Heart right ventricle (tissue), 16 donors: ENCODE measurements around the gene RPA3. TPM values are rescaled to one million over a fixed set of nuclear protein-coding genes. Genes with fewer than 3 reads are reported as not detected.

ENCODE experiments used
- ATAC-seq, 8 donors: fragments of 200-7000 bp; cut with Tn5 transposase; one replicate each; pipeline ENCODE4 v1.9.1; 2020; ENCODE audit warnings: mild to moderate bottlenecking in 8 of 8, moderate library complexity in 8 of 8, moderate number of reproducible peaks in 1 of 8
- DNase-seq, 2 donors: peaks; one replicate each; pipeline ENCODE4 v3.0.0-alpha.2; 2020
- H3K27ac ChIP-seq, 10 donors: fragments of 200-600 bp; sonication (generic) in 2 of 10; one replicate each; pipeline versions ENCODE4 v1.5.0 to v1.8.0; 2020 to 2022; ENCODE audit warnings: mild to moderate bottlenecking in 3 of 10
- H3K27me3 ChIP-seq, 7 donors: fragments of 200-600 bp; one replicate each; pipeline ENCODE4 v1.8.0; 2021 to 2022; ENCODE audit warnings: mild to moderate bottlenecking in 2 of 7
- H3K36me3 ChIP-seq, 9 donors: fragments of 200-600 bp; sonication (generic) in 1 of 9; one replicate each; pipeline versions ENCODE4 v1.5.0 to v1.8.0; 2020 to 2022; ENCODE audit warnings: mild to moderate bottlenecking in 2 of 9
- H3K4me1 ChIP-seq, 9 donors: fragments of 200-600 bp; sonication (generic) in 1 of 9; one replicate each; pipeline versions ENCODE4 v1.5.0 to v1.8.0; 2020 to 2022; ENCODE audit warnings: mild to moderate bottlenecking in 4 of 9
- H3K4me3 ChIP-seq, 10 donors: fragments of 200-600 bp; sonication (generic) in 2 of 10; one replicate each; pipeline versions ENCODE4 v1.5.0 to v1.8.0; 2020 to 2022; ENCODE audit warnings: mild to moderate bottlenecking in 7 of 10, moderate library complexity in 2 of 10
- H3K9me3 ChIP-seq, 11 donors: fragments of 200-600 bp in 10 of 11; sonication (generic) in 2 of 11; one replicate each; pipeline versions ENCODE4 v1.5.0 to v1.8.0; 2013 to 2022; ENCODE audit warnings: mild to moderate bottlenecking in 2 of 11, control low read depth in 1 of 11, moderate library complexity in 1 of 11
- WGBS, 2 donors: extraction: QIAGEN DNeasy Blood & Tissue Kit; methylation state at CpG; one replicate each; pipeline ENCODE4 v1.1.7; 2013; ENCODE audit warnings: inconsistent platforms in 1 of 2; 5-methylcytosine and 5-hydroxymethylcytosine counted together
- intact Hi-C, 10 donors: fragments of 100-400 bp; cut with DNase I; formaldehyde crosslinking; loops; one replicate each; pipeline versions ENCODE4 v1.11.1 to v1.14.2; 2022
- polyA plus RNA-seq, 2 donors: library from polyadenylated mRNA; stranded (reverse); fragments of 200-250 nt; gene quantifications; one replicate each; pipeline ENCODE4 v1.2.3, GENCODE V29; 2013
- total RNA-seq, 10 donors: library from RNA; stranded (reverse); fragmentation: NEBNext Ultra II Directional in 3 of 10; extraction: Animal tissue kit (Norgen Biotek cat#: 25700) in 3 of 10; gene quantifications; one replicate each; pipeline versions ENCODE4 v1.2.1 to v1.2.4, GENCODE V29; 2021 to 2023
- TF ChIP-seq, protein P1 (sequence below), 9 donors: fragments of 200-600 bp; sonication (generic) in 2 of 9; IDR thresholded peaks; one replicate each; pipeline versions ENCODE4 v1.5.0 to v1.8.0; 2021 to 2022; ENCODE audit warnings: antibody characterized with exemption in 9 of 9, mild to moderate bottlenecking in 5 of 9, moderate library complexity in 1 of 9
- donor health status: Arrhythmogenic right ventricular cardiomyopathy.
- donor health status: ischemic (EF 13 %, LVEDD 7.1; RV severe dilation, severe dysfunction).
- donor health status: healthy with polysubstance abuse.
- donor health status: DM: no; HTN: yes; CAD: no.
- donor health status: DM: no; HTN: no; CAD: no.
- donor health status: ischemic (EF 25% LVEDD 6.9; RV normal size, moderate dysfunction).
- donor health status: ischemic (EF 25% LVEDD 5.7; RV mildly dilated, moderate dysfunction).
- donor health status: healthy.
- donor health status: DM: yes; HTN: yes; CAD: no.
- donor health status: Ischemic cardiomyopathy.
- donor health status: ischemic (EF 35%, LVEDD 5.7; RV mildly dilated, moderate dysfunction).
- donor health status: nonischemic (EF 11% LVEDD 7.7; RV severe dilation, severe dysfunction).
- donor health status: DM: yes; HTN: yes; CAD: no.
- donor health status: PGD.
- donor health status: ischemic (EF 29% LVEDD 5.4; RV normal size, mild dysfunction).
- donor health status: nonischemic (EF 23%, LVEDD 6.1; RV moderate dilation, normal function).

The RPA3 gene
- total and polyA plus RNA-seq, 12 donors, result 15.9 to 25.9 (median 22.1) TPM

DNA sequence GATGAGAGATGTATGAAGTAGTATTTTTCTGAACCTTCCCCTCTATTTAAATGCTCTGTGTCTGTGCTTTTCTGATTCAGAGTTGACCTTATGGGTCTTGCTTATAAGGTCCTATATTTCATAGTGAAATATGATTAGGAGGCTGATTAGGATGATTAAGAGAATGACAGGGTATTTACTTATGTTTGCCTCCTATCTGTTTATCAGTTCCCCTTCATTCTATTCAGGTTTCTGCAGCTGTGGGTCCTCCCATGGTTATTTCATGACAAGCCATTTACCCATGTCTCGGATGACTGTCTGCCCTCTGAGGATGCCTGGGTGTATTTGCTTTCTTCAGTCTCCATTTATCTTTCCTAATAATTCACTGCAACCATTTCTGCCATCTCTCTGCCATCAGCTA, 16.9 kb downstream of the RPA3 start:
- 88 to 91% methylated on average over 1 of the region's 1 CpG for WGBS, 2 donors
- peaks cover 6 to 91% (median 62%) of the 10 kb centered on the region in 9 donors for H3K4me1 ChIP-seq
- TF ChIP-seq, protein P1, sequence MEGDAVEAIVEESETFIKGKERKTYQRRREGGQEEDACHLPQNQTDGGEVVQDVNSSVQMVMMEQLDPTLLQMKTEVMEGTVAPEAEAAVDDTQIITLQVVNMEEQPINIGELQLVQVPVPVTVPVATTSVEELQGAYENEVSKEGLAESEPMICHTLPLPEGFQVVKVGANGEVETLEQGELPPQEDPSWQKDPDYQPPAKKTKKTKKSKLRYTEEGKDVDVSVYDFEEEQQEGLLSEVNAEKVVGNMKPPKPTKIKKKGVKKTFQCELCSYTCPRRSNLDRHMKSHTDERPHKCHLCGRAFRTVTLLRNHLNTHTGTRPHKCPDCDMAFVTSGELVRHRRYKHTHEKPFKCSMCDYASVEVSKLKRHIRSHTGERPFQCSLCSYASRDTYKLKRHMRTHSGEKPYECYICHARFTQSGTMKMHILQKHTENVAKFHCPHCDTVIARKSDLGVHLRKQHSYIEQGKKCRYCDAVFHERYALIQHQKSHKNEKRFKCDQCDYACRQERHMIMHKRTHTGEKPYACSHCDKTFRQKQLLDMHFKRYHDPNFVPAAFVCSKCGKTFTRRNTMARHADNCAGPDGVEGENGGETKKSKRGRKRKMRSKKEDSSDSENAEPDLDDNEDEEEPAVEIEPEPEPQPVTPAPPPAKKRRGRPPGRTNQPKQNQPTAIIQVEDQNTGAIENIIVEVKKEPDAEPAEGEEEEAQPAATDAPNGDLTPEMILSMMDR (IDR thresholded peaks at IDR 0.05), result no peak
- no peaks in the 10 kb centered on the region for H3K36me3 ChIP-seq
- no peak for DNase-seq
- no peaks in the 10 kb centered on the region for H3K27me3 ChIP-seq
- peak overlapping the region in 5 of 10 donors; percentile 4 to 78 (median 18) for H3K27ac ChIP-seq
- intact Hi-C loops, result no loop called here
- peaks cover 0 to 3% (median 0%) of the 10 kb centered on the region in 11 donors for H3K9me3 ChIP-seq
- no peak overlapping the region for H3K4me3 ChIP-seq
- no peak for ATAC-seq

- Histone ChIP-seq H3K27ac (peak overlapping the region in 9 of 10 donors; percentile 2 to 78 (median 59)), H3K27me3 (no peaks in the 10 kb centered on the region), H3K4me1 (peaks cover 9 to 91% (median 57%) of the 10 kb centered on the region in 9 donors), H3K36me3 (no peaks in the 10 kb centered on the region), H3K9me3 (peaks cover 0 to 3% (median 0%) of the 10 kb centered on the region in 11 donors), H3K4me3 (peak overlapping the region in 2 of 10 donors; percentile 18 to 32)
- intact Hi-C loops, result loop anchor here in 1 of 10 donors (10.0 kb wide), 1 partner anchor 265 kb away; the partner anchor contains the start of gene GLCCI1
- ATAC-seq (no peak), DNase-seq (no peak)
- TF ChIP-seq, protein P1 (IDR thresholded peaks at IDR 0.05), result no peak
Observed at GRCh38 chr7:7699970-7700369, 18.4 kb downstream of the RPA3 start.

DNA sequence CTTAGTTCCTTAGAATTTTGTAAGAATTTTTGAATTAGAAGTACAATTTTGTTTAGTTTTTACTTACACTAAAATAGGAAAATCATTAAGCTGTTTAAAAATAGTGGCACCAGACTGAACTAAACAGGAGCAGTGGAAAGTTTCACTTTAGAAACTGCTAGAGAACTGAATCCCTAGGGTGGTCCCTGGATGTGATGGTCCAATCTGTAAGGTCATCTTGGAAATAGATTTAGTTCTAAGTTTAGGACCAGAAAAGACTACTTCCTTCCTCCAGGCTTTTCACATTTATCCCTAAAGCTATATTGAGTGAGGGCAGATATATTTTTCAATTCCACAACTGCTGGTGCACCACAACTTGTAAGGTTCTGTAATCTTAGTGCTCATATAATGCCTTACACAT, 19.0 kb downstream of the RPA3 start:
- peak overlapping the region in 9 of 10 donors; percentile 2 to 78 (median 59) for H3K27ac ChIP-seq
- no peaks in the 10 kb centered on the region for H3K27me3 ChIP-seq
- DNase-seq (peak in 1 of 2 donors; percentile 38), ATAC-seq (peak in 7 of 8 donors; percentile 41 to 81 (median 64))
- H3K9me3 ChIP-seq, result peaks cover 0 to 6% (median 0%) of the 10 kb centered on the region in 11 donors
- peak overlapping the region in 4 of 10 donors; percentile 6 to 32 (median 14) for H3K4me3 ChIP-seq
- TF ChIP-seq, protein P1 (IDR thresholded peaks at IDR 0.05), result no peak
- H3K4me1 ChIP-seq, result peaks cover 9 to 93% (median 57%) of the 10 kb centered on the region in 9 donors
- intact Hi-C loops, result loop anchor here in 1 of 10 donors (10.0 kb wide), 1 partner anchor 265 kb away; the partner anchor contains the start of gene GLCCI1
- H3K36me3 ChIP-seq, result no peaks in the 10 kb centered on the region

DNA sequence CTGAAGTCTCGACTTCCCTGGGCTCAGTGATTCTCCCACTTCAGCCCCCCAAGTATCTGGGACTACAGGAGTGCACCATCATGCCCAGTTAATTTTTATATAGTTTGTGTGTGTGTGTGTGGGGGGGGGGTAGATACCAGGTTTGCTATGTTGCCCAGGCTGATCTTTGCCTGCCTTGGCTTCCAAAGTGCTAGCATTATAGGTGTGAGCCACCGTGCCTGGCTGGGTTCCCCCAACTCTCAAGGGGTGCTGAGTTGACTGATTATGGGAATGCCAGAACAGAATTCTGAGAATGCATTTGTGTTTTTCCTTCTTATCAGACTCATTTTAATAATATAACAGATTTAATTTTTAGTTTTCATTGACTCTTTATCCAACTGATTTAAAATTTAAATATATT, 19.5 kb downstream of the RPA3 start:
- DNase-seq (no peak), ATAC-seq (peak in 3 of 8 donors; percentile 36 to 43 (median 38))
- Histone ChIP-seq H3K9me3 (peaks cover 0 to 7% (median 0%) of the 10 kb centered on the region in 11 donors), H3K27me3 (no peaks in the 10 kb centered on the region), H3K27ac (peak overlapping the region in 9 of 10 donors; percentile 2 to 78 (median 59)), H3K4me3 (peak overlapping the region in 2 of 10 donors; percentile 18 to 32), H3K36me3 (no peaks in the 10 kb centered on the region), H3K4me1 (peaks cover 9 to 94% (median 57%) of the 10 kb centered on the region in 9 donors)
- WGBS, 2 donors, result 19 to 38% methylated on average over 2 of the region's 2 CpGs
- intact Hi-C loops, result loop anchor here in 1 of 10 donors (10.0 kb wide), 1 partner anchor 266 kb away; the partner anchor contains the start of gene GLCCI1
- TF ChIP-seq, protein P1 (IDR thresholded peaks at IDR 0.05), result no peak
